Heart right ventricle (tissue), 16 donors: ENCODE data around the gene ATL1. TPM values are rescaled to one million over a fixed set of nuclear protein-coding genes. Genes with fewer than 3 reads are reported as not detected.
A peak's percentile ranks its signal among the peaks of the same experiment; 100 is the strongest.

Experiments
- ATAC-seq, 8 donors: fragments of 200-7000 bp; cut with Tn5 transposase; one replicate each; pipeline ENCODE4 v1.9.1; 2020; ENCODE audit warnings: mild to moderate bottlenecking in 8 of 8, moderate library complexity in 8 of 8, moderate number of reproducible peaks in 1 of 8
- DNase-seq, 2 donors: peaks; one replicate each; pipeline ENCODE4 v3.0.0-alpha.2; 2020
- H3K27ac ChIP-seq, 10 donors: fragments of 200-600 bp; sonication (generic) in 2 of 10; one replicate each; pipeline versions ENCODE4 v1.5.0 to v1.8.0; 2020 to 2022; ENCODE audit warnings: mild to moderate bottlenecking in 3 of 10
- H3K27me3 ChIP-seq, 7 donors: fragments of 200-600 bp; one replicate each; pipeline ENCODE4 v1.8.0; 2021 to 2022; ENCODE audit warnings: mild to moderate bottlenecking in 2 of 7
- H3K36me3 ChIP-seq, 9 donors: fragments of 200-600 bp; sonication (generic) in 1 of 9; one replicate each; pipeline versions ENCODE4 v1.5.0 to v1.8.0; 2020 to 2022; ENCODE audit warnings: mild to moderate bottlenecking in 2 of 9
- H3K4me1 ChIP-seq, 9 donors: fragments of 200-600 bp; sonication (generic) in 1 of 9; one replicate each; pipeline versions ENCODE4 v1.5.0 to v1.8.0; 2020 to 2022; ENCODE audit warnings: mild to moderate bottlenecking in 4 of 9
- H3K4me3 ChIP-seq, 10 donors: fragments of 200-600 bp; sonication (generic) in 2 of 10; one replicate each; pipeline versions ENCODE4 v1.5.0 to v1.8.0; 2020 to 2022; ENCODE audit warnings: mild to moderate bottlenecking in 7 of 10, moderate library complexity in 2 of 10
- H3K9me3 ChIP-seq, 11 donors: fragments of 200-600 bp in 10 of 11; sonication (generic) in 2 of 11; one replicate each; pipeline versions ENCODE4 v1.5.0 to v1.8.0; 2013 to 2022; ENCODE audit warnings: mild to moderate bottlenecking in 2 of 11, control low read depth in 1 of 11, moderate library complexity in 1 of 11
- CTCF ChIP-seq, 9 donors: fragments of 200-600 bp; sonication (generic) in 2 of 9; IDR thresholded peaks; one replicate each; pipeline versions ENCODE4 v1.5.0 to v1.8.0; 2021 to 2022; ENCODE audit warnings: antibody characterized with exemption in 9 of 9, mild to moderate bottlenecking in 5 of 9, moderate library complexity in 1 of 9
- WGBS, 2 donors: extraction: QIAGEN DNeasy Blood & Tissue Kit; methylation state at CpG; one replicate each; pipeline ENCODE4 v1.1.7; 2013; ENCODE audit warnings: inconsistent platforms in 1 of 2; 5-methylcytosine and 5-hydroxymethylcytosine counted together
- intact Hi-C, 10 donors: fragments of 100-400 bp; cut with DNase I; formaldehyde crosslinking; loops; one replicate each; pipeline versions ENCODE4 v1.11.1 to v1.14.2; 2022
- polyA plus RNA-seq, 2 donors: library from polyadenylated mRNA; stranded (reverse); fragments of 200-250 nt; gene quantifications; one replicate each; pipeline ENCODE4 v1.2.3, GENCODE V29; 2013
- total RNA-seq, 10 donors: library from RNA; stranded (reverse); fragmentation: NEBNext Ultra II Directional in 3 of 10; extraction: Animal tissue kit (Norgen Biotek cat#: 25700) in 3 of 10; gene quantifications; one replicate each; pipeline versions ENCODE4 v1.2.1 to v1.2.4, GENCODE V29; 2021 to 2023
- donor health status: Arrhythmogenic right ventricular cardiomyopathy.
- donor health status: ischemic (EF 13 %, LVEDD 7.1; RV severe dilation, severe dysfunction).
- donor health status: healthy with polysubstance abuse.
- donor health status: DM: no; HTN: yes; CAD: no.
- donor health status: DM: no; HTN: no; CAD: no.
- donor health status: ischemic (EF 25% LVEDD 6.9; RV normal size, moderate dysfunction).
- donor health status: ischemic (EF 25% LVEDD 5.7; RV mildly dilated, moderate dysfunction).
- donor health status: healthy.
- donor health status: DM: yes; HTN: yes; CAD: no.
- donor health status: Ischemic cardiomyopathy.
- donor health status: ischemic (EF 35%, LVEDD 5.7; RV mildly dilated, moderate dysfunction).
- donor health status: nonischemic (EF 11% LVEDD 7.7; RV severe dilation, severe dysfunction).
- donor health status: DM: yes; HTN: yes; CAD: no.
- donor health status: PGD.
- donor health status: ischemic (EF 29% LVEDD 5.4; RV normal size, mild dysfunction).
- donor health status: nonischemic (EF 23%, LVEDD 6.1; RV moderate dilation, normal function).

ATL1 gene
- total and polyA plus RNA-seq, 12 donors: 0.42 to 2.0 (median 0.86) TPM

- Histone ChIP-seq H3K27me3 (no peaks in the 10 kb centered on the region), H3K27ac (peak overlapping the region in 4 of 10 donors; percentile 0 to 53 (median 24)), H3K9me3 (no peaks in the 10 kb centered on the region), H3K4me3 (no peak overlapping the region), H3K36me3 (peaks cover 0 to 6% (median 0%) of the 10 kb centered on the region in 9 donors), H3K4me1 (peaks cover 0 to 42% (median 20%) of the 10 kb centered on the region in 9 donors)
- DNase-seq: no peak
- TF ChIP-seq CTCF (IDR thresholded peaks at IDR 0.05): no peak
- intact Hi-C loops: loop anchor here in 1 of 10 donors (10.0 kb wide), 1 partner anchor 656 kb away; no protein-coding TSS in a partner anchor
- 64 to 70% methylated on average over 5 of the region's 5 CpGs for WGBS, 2 donors
- ATAC-seq: peak in 4 of 8 donors; percentile 53 to 86 (median 58)
Measured at GRCh38 chr14:50520947-50521815, 38.8 kb upstream of the ATL1 start.

GRCh38 chr14:50521912-50522341 lies 38.0 kb upstream of the ATL1 start:
- intact Hi-C loops: loop anchor here in 1 of 10 donors (10.0 kb wide), 1 partner anchor 657 kb away; no protein-coding TSS in a partner anchor
- no peak overlapping the region for H3K4me3 ChIP-seq

GRCh38 chr14:50523271-50524041 lies 36.5 kb upstream of the ATL1 start:
- no peaks in the 10 kb centered on the region for H3K27me3 ChIP-seq
- no peak for DNase-seq
- 85 to 86% methylated on average over 5 of the region's 5 CpGs for WGBS, 2 donors
- H3K36me3 ChIP-seq: peaks cover 0 to 6% (median 0%) of the 10 kb centered on the region in 9 donors
- no peak for ATAC-seq
- H3K4me3 ChIP-seq: no peak overlapping the region
- H3K4me1 ChIP-seq: peaks cover 0 to 48% (median 23%) of the 10 kb centered on the region in 9 donors
- intact Hi-C loops: loop anchor here in 1 of 10 donors (10.0 kb wide), 1 partner anchor 659 kb away; no protein-coding TSS in a partner anchor
- TF ChIP-seq CTCF (IDR thresholded peaks at IDR 0.05): no peak
- H3K9me3 ChIP-seq: no peaks in the 10 kb centered on the region
- peak overlapping the region in 1 of 10 donors; percentile 48 for H3K27ac ChIP-seq

More at GRCh38 chr14:50521912-50522341, 38.0 kb upstream of the ATL1 start:
- WGBS, 2 donors: 80 to 89% methylated on average over 1 of the region's 1 CpG
- Histone ChIP-seq H3K27me3 (no peaks in the 10 kb centered on the region), H3K4me1 (peaks cover 0 to 48% (median 23%) of the 10 kb centered on the region in 9 donors), H3K36me3 (peaks cover 0 to 6% (median 0%) of the 10 kb centered on the region in 9 donors), H3K9me3 (no peaks in the 10 kb centered on the region), H3K27ac (peak overlapping the region in 3 of 10 donors; percentile 0 to 53 (median 6))
- TF ChIP-seq CTCF (IDR thresholded peaks at IDR 0.05): no peak
- ATAC-seq (no peak), DNase-seq (no peak)

DNA sequence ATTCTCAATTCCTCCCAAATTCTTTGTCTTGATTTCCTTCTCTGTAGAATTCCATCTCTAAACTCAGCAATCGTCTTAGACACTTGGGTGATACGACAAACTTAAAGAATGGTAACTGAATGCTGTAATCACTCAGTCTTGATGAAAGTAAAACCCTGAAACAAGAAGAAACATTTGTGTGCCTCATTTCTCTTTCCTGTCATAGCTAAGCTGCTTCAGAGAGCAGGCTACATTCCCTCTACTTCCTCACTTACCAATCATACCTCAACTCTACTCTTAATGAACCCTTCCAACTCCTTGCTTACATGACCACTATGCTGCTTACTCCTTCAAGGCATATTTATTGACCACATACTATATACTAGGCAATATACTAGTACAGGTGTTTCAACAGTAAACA lies 35.9 kb upstream of the ATL1 start:
- no peak overlapping the region for H3K4me3 ChIP-seq
- H3K36me3 ChIP-seq: peaks cover 0 to 6% (median 0%) of the 10 kb centered on the region in 9 donors
- H3K9me3 ChIP-seq: no peaks in the 10 kb centered on the region
- no peak for TF ChIP-seq CTCF (IDR thresholded peaks at IDR 0.05)
- peak overlapping the region in 1 of 10 donors; percentile 48 for H3K27ac ChIP-seq
- DNase-seq: no peak
- peaks cover 0 to 53% (median 23%) of the 10 kb centered on the region in 9 donors for H3K4me1 ChIP-seq
- intact Hi-C loops: loop anchor here in 1 of 10 donors (10.0 kb wide), 1 partner anchor 659 kb away; no protein-coding TSS in a partner anchor
- H3K27me3 ChIP-seq: no peaks in the 10 kb centered on the region
- ATAC-seq: no peak
- WGBS, 2 donors: 81 to 84% methylated on average over 2 of the region's 2 CpGs
